ENCODE results near the gene OR1K1. TPM values are rescaled to one million over a fixed set of nuclear protein-coding genes. Genes with fewer than 3 reads are reported as not detected.
"Not testable (repeated sequence)": the region's sequence is repeated elsewhere in the genome, so short reads cannot be mapped to it uniquely, and the experiment has no call there.

Gene OR1K1
- total and polyA plus RNA-seq, 5 donors from 2014 or later, result 0.34 to 0.41 TPM; not detected in 3

- H3K4me3 Mint-ChIP-seq, result no peak overlapping the region
- no peak for ATAC-seq (ENCODE audit: low read depth in 2 of 2)
- peaks cover 0 to 14% (median 5%) of the 10 kb centered on the region in 4 donors for H3K4me1 Mint-ChIP-seq
Observed at GRCh38 chr9:122806661-122807060, 6.7 kb downstream of the OR1K1 start.

GRCh38 chr9:122807271-122807900 is 7.5 kb downstream of the OR1K1 start:
- peaks cover 0 to 14% (median 5%) of the 10 kb centered on the region in 4 donors for H3K4me1 Mint-ChIP-seq
- H3K4me3 Mint-ChIP-seq, result no peak overlapping the region
- ATAC-seq (ENCODE audit: low read depth in 2 of 2) (no peak), DNase-seq (no peak)
- H3K9me3 Mint-ChIP-seq, result peaks cover 0 to 5% (median 0%) of the 10 kb centered on the region in 7 donors
- Histone ChIP-seq H3K9me3 (ENCODE audit: control insufficient read depth in 2 of 2, low read length in 2 of 2) (no peaks in the 10 kb centered on the region), H3K27me3 (ENCODE audit: control insufficient read depth, insufficient read depth, low read length) (no peaks in the 10 kb centered on the region), H3K4me3 (ENCODE audit: low read depth, low read length) (no peak overlapping the region), H3K4me1 (ENCODE audit: control insufficient read depth, insufficient read depth, low read length, poor library complexity, severe bottlenecking) (peaks cover 5% of the 10 kb centered on the region), H3K27ac (ENCODE audit: insufficient read depth, low read length, poor library complexity, severe bottlenecking) (no peak overlapping the region), H3K36me3 (ENCODE audit: control insufficient read depth, insufficient read depth, low read length) (no peaks in the 10 kb centered on the region)
- peaks cover 10% of the 10 kb centered on the region for H3K36me3 Mint-ChIP-seq
- no peaks in the 10 kb centered on the region for H3K27me3 Mint-ChIP-seq
- H3K27ac Mint-ChIP-seq, result peak overlapping the region in 1 of 3 donors; percentile 74

More at GRCh38 chr9:122806661-122807060, 6.7 kb downstream of the OR1K1 start:
- peaks cover 0 to 5% (median 0%) of the 10 kb centered on the region in 7 donors for H3K9me3 Mint-ChIP-seq
- DNase-seq, result no peak
- H3K4me1 ChIP-seq (ENCODE audit: control insufficient read depth, insufficient read depth, low read length, poor library complexity, severe bottlenecking), result peaks cover 5% of the 10 kb centered on the region
- H3K27ac Mint-ChIP-seq, result peak overlapping the region in 1 of 3 donors; percentile 74
- no peaks in the 10 kb centered on the region for H3K27me3 ChIP-seq (ENCODE audit: control insufficient read depth, insufficient read depth, low read length)
- H3K36me3 ChIP-seq (ENCODE audit: control insufficient read depth, insufficient read depth, low read length), result no peaks in the 10 kb centered on the region
- H3K4me3 ChIP-seq (ENCODE audit: low read depth, low read length), result no peak overlapping the region
- H3K36me3 Mint-ChIP-seq, result peaks cover 14% of the 10 kb centered on the region
- H3K27me3 Mint-ChIP-seq, result no peaks in the 10 kb centered on the region
- no peaks in the 10 kb centered on the region for H3K9me3 ChIP-seq (ENCODE audit: control insufficient read depth in 2 of 2, low read length in 2 of 2)
- no peak overlapping the region for H3K27ac ChIP-seq (ENCODE audit: insufficient read depth, low read length, poor library complexity, severe bottlenecking)

GRCh38 chr9:122808141-122808540 is 8.2 kb downstream of the OR1K1 start:
- Mint-ChIP-seq H3K27ac (peak overlapping the region in 2 of 3 donors; percentile 49 to 57), H3K36me3 (peaks cover 6% of the 10 kb centered on the region)

GRCh38 chr9:122809261-122809660 is 9.3 kb downstream of the OR1K1 start:
- not testable (repeated sequence) for H3K27me3 Mint-ChIP-seq; DNase-seq; H3K9me3 Mint-ChIP-seq; H3K4me1 ChIP-seq (ENCODE audit: control insufficient read depth, insufficient read depth, low read length, poor library complexity, severe bottlenecking); H3K4me3 ChIP-seq (ENCODE audit: low read depth, low read length); H3K9me3 ChIP-seq (ENCODE audit: control insufficient read depth in 2 of 2, low read length in 2 of 2); H3K27ac ChIP-seq (ENCODE audit: insufficient read depth, low read length, poor library complexity, severe bottlenecking); H3K36me3 ChIP-seq (ENCODE audit: control insufficient read depth, insufficient read depth, low read length); H3K36me3 Mint-ChIP-seq; H3K27me3 ChIP-seq (ENCODE audit: control insufficient read depth, insufficient read depth, low read length); ATAC-seq (ENCODE audit: low read depth in 2 of 2); H3K4me3 Mint-ChIP-seq
- peaks cover 0 to 14% (median 5%) of the 10 kb centered on the region in 4 donors for H3K4me1 Mint-ChIP-seq
- H3K27ac Mint-ChIP-seq, result peak overlapping the region in 1 of 3 donors; percentile 62

More at GRCh38 chr9:122808141-122808540, 8.2 kb downstream of the OR1K1 start:
- Histone ChIP-seq H3K27ac (ENCODE audit: insufficient read depth, low read length, poor library complexity, severe bottlenecking) (no peak overlapping the region), H3K4me3 (ENCODE audit: low read depth, low read length) (no peak overlapping the region), H3K4me1 (ENCODE audit: control insufficient read depth, insufficient read depth, low read length, poor library complexity, severe bottlenecking) (peaks cover 5% of the 10 kb centered on the region), H3K27me3 (ENCODE audit: control insufficient read depth, insufficient read depth, low read length) (no peaks in the 10 kb centered on the region), H3K36me3 (ENCODE audit: control insufficient read depth, insufficient read depth, low read length) (no peaks in the 10 kb centered on the region), H3K9me3 (ENCODE audit: control insufficient read depth in 2 of 2, low read length in 2 of 2) (no peaks in the 10 kb centered on the region)
- H3K4me1 Mint-ChIP-seq, result peaks cover 0 to 14% (median 5%) of the 10 kb centered on the region in 4 donors
- ATAC-seq (ENCODE audit: low read depth in 2 of 2) (no peak), DNase-seq (no peak)
- peaks cover 0 to 5% (median 0%) of the 10 kb centered on the region in 7 donors for H3K9me3 Mint-ChIP-seq
- no peaks in the 10 kb centered on the region for H3K27me3 Mint-ChIP-seq
- no peak overlapping the region for H3K4me3 Mint-ChIP-seq

GRCh38 chr9:122810306-122810946 is 10.5 kb downstream of the OR1K1 start:
- H3K36me3 ChIP-seq (ENCODE audit: control insufficient read depth, insufficient read depth, low read length), result no peaks in the 10 kb centered on the region

GRCh38 chr9:122812736-122813135 is 12.8 kb downstream of the OR1K1 start:
- no peak for ATAC-seq (ENCODE audit: low read depth in 2 of 2)
- no peaks in the 10 kb centered on the region for H3K27me3 ChIP-seq (ENCODE audit: control insufficient read depth, insufficient read depth, low read length)
- no peak overlapping the region for H3K27ac ChIP-seq (ENCODE audit: insufficient read depth, low read length, poor library complexity, severe bottlenecking)
- H3K4me3 Mint-ChIP-seq, result no peak overlapping the region
- H3K4me1 Mint-ChIP-seq, result peaks cover 11 to 36% (median 25%) of the 10 kb centered on the region in 4 donors
- DNase-seq, result no peak
- no peak overlapping the region for H3K4me3 ChIP-seq (ENCODE audit: low read depth, low read length)
- no peaks in the 10 kb centered on the region for H3K9me3 ChIP-seq (ENCODE audit: control insufficient read depth in 2 of 2, low read length in 2 of 2)
- H3K36me3 Mint-ChIP-seq, result peaks cover 3% of the 10 kb centered on the region
- H3K9me3 Mint-ChIP-seq, result no peaks in the 10 kb centered on the region
- H3K27ac Mint-ChIP-seq, result no peak overlapping the region
- H3K4me1 ChIP-seq (ENCODE audit: control insufficient read depth, insufficient read depth, low read length, poor library complexity, severe bottlenecking), result peaks cover 22% of the 10 kb centered on the region
- H3K27me3 Mint-ChIP-seq, result no peaks in the 10 kb centered on the region
- no peaks in the 10 kb centered on the region for H3K36me3 ChIP-seq (ENCODE audit: control insufficient read depth, insufficient read depth, low read length)

More at GRCh38 chr9:122810306-122810946, 10.5 kb downstream of the OR1K1 start:
- Histone ChIP-seq H3K4me1 (ENCODE audit: control insufficient read depth, insufficient read depth, low read length, poor library complexity, severe bottlenecking) (peaks cover 6% of the 10 kb centered on the region), H3K4me3 (ENCODE audit: low read depth, low read length) (no peak overlapping the region), H3K27me3 (ENCODE audit: control insufficient read depth, insufficient read depth, low read length) (no peaks in the 10 kb centered on the region), H3K9me3 (ENCODE audit: control insufficient read depth in 2 of 2, low read length in 2 of 2) (no peaks in the 10 kb centered on the region), H3K27ac (ENCODE audit: insufficient read depth, low read length, poor library complexity, severe bottlenecking) (no peak overlapping the region)
- Mint-ChIP-seq H3K27ac (no peak overlapping the region), H3K9me3 (peaks cover 0 to 5% (median 0%) of the 10 kb centered on the region in 7 donors), H3K36me3 (peaks cover 3% of the 10 kb centered on the region), H3K27me3 (no peaks in the 10 kb centered on the region), H3K4me3 (no peak overlapping the region), H3K4me1 (peaks cover 3 to 18% (median 12%) of the 10 kb centered on the region in 4 donors)
- DNase-seq, result peak; percentile 56 to 84 (median 75)
- peak; percentile 86 to 88 for ATAC-seq (ENCODE audit: low read depth in 2 of 2)

GRCh38 chr9:122814545-122814944 is 14.6 kb downstream of the OR1K1 start:
- ATAC-seq (ENCODE audit: low read depth in 2 of 2) (no peak), DNase-seq (no peak)
- H3K4me3 ChIP-seq (ENCODE audit: low read depth, low read length), result no peak overlapping the region
- Mint-ChIP-seq H3K9me3 (no peaks in the 10 kb centered on the region), H3K27ac (peak overlapping the region; percentile 85 to 99 (median 89)), H3K4me1 (peaks cover 14 to 33% (median 28%) of the 10 kb centered on the region in 4 donors), H3K4me3 (peak overlapping the region in 3 of 4 donors; percentile 36 to 51 (median 38)), H3K27me3 (no peaks in the 10 kb centered on the region), H3K36me3 (peaks cover 4% of the 10 kb centered on the region)
- H3K27me3 ChIP-seq (ENCODE audit: control insufficient read depth, insufficient read depth, low read length), result no peaks in the 10 kb centered on the region
- no peak overlapping the region for H3K27ac ChIP-seq (ENCODE audit: insufficient read depth, low read length, poor library complexity, severe bottlenecking)
- no peaks in the 10 kb centered on the region for H3K9me3 ChIP-seq (ENCODE audit: control insufficient read depth in 2 of 2, low read length in 2 of 2)
- H3K4me1 ChIP-seq (ENCODE audit: control insufficient read depth, insufficient read depth, low read length, poor library complexity, severe bottlenecking), result peaks cover 28% of the 10 kb centered on the region
- no peaks in the 10 kb centered on the region for H3K36me3 ChIP-seq (ENCODE audit: control insufficient read depth, insufficient read depth, low read length)
